Measurements from ENCODE around the gene MDH1.

- TF ChIP-seq CTCF (IDR thresholded peaks at IDR 0.05; ENCODE audit: low read depth, low read length), result no peak
- no peak for TF ChIP-seq EZH2phosphoT487 (IDR thresholded peaks at IDR 0.05; ENCODE audit: low read depth)
These were observed 59.9 kb downstream of the MDH1 start for GRCh38 chr2:63648632-63649031.
